Bronchial epithelial cell (primary cell): Measurements from ENCODE around the gene RMND1. TPM values are rescaled to one million over a fixed set of nuclear protein-coding genes. Genes with fewer than 3 reads are reported as not detected.

Source experiments
- DNase-seq: peaks from one replicate; pipeline ENCODE4 v3.0.0-alpha.2; 2010; ENCODE audit warnings: low read depth
- FAIRE-seq: peaks from 2 replicates; lab custom pipeline; 2011; peaks lifted over from hg19 to GRCh38; lab: Jason Lieb, UNC
- H3K27me3 ChIP-seq: 2 replicates; pipeline ENCODE4 v1.5.1; 2011; ENCODE audit warnings: low read length; ENCODE audit not compliant: control insufficient read depth, insufficient read depth
- H3K36me3 ChIP-seq: 2 replicates; pipeline ENCODE4 v1.5.1; 2011; ENCODE audit warnings: low read length; ENCODE audit not compliant: control insufficient read depth, insufficient read depth
- H3K4me3 ChIP-seq: 2 replicates; pipeline ENCODE4 v1.5.1; 2011; ENCODE audit warnings: mild to moderate bottlenecking, low read depth, low read length, control low read depth
- total RNA-seq: library from RNA; depleted of rRNA; stranded (reverse); fragments of >200 nt; gene quantifications from 2 replicates; pipeline ENCODE4 v1.2.1, GENCODE V29; 2014
- TF ChIP-seq, protein P1 (sequence below): IDR thresholded peaks from 2 replicates; pipeline ENCODE4 v1.5.1; 2011; ENCODE audit warnings: mild to moderate bottlenecking, moderate library complexity, low read length, control low read depth, inconsistent platforms; ENCODE audit not compliant: insufficient read depth, severe bottlenecking

The RMND1 gene
- total RNA-seq, 1 donor from 2014 or later = 51.6 TPM

DNA sequence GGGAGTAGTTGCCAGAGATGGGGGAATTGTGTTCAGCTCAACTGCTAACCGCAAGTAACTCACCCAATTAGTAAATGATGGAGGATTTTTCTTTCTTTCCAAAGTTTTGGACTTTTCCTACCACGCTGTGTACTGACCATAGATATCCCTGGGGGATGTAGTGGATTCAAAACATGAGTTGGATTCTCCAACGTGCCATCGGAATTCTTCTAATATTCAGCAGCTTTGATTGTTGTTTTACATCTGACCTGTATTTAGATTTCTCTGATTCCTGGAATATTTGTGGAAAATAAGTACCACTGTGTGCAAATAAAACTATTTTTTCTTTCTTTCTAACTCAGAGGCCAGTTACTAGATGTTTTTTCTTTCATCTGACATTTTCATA, 43.0 kb upstream of the RMND1 start:
- Histone ChIP-seq H3K4me3 (peak overlapping the region; percentile 43), H3K36me3 (no peaks in the 10 kb centered on the region), H3K27me3 (peaks cover 2% of the 10 kb centered on the region)
- no peak for DNase-seq
- TF ChIP-seq, protein P1, sequence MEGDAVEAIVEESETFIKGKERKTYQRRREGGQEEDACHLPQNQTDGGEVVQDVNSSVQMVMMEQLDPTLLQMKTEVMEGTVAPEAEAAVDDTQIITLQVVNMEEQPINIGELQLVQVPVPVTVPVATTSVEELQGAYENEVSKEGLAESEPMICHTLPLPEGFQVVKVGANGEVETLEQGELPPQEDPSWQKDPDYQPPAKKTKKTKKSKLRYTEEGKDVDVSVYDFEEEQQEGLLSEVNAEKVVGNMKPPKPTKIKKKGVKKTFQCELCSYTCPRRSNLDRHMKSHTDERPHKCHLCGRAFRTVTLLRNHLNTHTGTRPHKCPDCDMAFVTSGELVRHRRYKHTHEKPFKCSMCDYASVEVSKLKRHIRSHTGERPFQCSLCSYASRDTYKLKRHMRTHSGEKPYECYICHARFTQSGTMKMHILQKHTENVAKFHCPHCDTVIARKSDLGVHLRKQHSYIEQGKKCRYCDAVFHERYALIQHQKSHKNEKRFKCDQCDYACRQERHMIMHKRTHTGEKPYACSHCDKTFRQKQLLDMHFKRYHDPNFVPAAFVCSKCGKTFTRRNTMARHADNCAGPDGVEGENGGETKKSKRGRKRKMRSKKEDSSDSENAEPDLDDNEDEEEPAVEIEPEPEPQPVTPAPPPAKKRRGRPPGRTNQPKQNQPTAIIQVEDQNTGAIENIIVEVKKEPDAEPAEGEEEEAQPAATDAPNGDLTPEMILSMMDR = no peak
- no peak for FAIRE-seq

DNA sequence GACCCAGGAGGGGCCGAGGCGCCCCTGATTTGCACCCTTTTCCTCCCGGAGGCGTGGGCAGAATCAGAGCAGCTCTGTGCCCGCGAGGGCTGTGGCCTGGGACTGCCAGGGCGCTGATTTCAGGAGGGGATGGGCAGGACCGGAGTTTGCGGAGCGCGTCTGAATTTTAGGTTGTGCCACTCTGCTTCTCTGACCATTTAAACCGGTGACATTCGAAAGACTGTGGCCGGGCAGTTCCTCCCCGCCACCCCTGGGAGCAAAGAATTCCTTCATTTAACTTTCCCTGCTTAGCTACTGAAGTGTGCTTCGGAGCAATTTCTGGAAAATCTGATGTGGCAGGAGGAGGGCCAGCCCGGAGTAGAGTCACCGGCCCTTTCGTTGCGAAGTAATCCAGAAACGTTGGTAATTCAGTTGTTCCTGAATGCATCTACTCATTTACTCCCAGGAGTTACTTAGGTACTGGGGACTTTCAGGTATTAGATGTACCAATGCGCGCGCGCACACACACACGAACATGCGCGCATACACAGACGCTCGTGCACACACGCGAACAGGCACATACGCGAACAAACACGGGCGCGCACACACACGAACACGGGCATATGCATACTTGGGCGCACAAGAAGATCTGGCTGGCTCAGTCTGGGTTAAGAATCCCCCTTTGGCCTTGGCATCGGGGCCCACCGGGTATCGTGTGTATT, 42.5 kb upstream of the RMND1 start:
- Histone ChIP-seq H3K4me3 (peak overlapping the region; percentile 43), H3K27me3 (peaks cover 2% of the 10 kb centered on the region), H3K36me3 (no peaks in the 10 kb centered on the region)
- TF ChIP-seq, protein P1 = no peak
- FAIRE-seq = no peak
- DNase-seq = peak; percentile 25

DNA sequence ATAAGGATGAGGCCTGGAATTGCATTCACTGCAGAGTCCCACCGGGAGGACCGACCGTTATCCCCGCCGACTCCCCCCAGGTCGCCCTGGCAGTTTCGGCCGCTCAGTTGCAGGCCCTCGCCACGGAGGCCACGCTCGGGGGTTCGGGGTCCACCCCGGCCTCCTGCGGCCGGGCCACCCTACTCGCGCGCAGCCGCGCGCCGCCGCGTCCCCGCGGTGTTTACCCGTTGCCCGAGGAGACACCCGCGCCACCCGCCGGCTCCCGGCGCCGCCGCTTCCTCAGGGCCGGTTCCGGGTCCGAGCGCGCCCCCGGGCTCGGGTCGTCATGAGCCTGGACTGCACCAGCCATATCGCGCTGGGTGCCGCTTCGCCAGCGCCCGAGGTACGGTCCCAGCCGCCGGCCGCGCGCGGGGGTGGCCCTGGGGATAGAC, 41.9 kb upstream of the RMND1 start, which contains the start of gene CCDC170:
Gene CCDC170, plus strand, starts transcription at position 214 of the 431 bp plus-strand sequence. Its CDS starts 112 bp downstream, at position 326.
- Histone ChIP-seq H3K36me3 (no peaks in the 10 kb centered on the region), H3K27me3 (peaks cover 2% of the 10 kb centered on the region), H3K4me3 (peak within 1 kb of the TSS; percentile 43)
- FAIRE-seq (no peak), DNase-seq (no peak)
- TF ChIP-seq, protein P1 = no peak

DNA sequence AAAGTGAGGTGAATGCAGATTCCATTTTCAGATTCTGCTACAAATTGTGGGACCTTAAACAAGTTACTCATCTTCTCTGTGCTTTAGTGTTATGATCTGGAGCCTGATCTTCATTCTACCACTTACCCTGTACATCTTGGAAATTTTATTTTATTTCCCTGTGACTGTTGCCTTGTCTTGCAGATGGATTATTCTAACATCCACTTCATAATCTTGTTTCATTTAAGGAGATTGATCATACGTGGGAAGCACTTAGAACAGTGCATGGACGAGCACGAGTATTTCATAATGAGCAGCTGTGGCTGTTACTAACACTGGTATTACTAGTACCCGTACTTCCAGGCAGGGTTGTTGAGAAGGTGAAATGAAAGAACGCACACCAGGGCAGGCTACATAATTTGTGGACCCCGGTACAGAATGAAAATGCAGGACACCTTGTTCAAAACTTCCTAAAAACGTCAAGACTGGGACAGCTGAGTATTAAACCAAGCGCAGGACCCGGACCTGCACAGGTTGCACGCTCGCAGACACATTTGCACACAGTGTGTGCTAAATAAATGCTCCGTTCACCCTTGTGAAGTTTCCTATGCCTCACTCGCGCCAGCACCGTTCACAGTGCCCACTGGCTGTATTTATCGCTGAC, 41.4 kb upstream of the RMND1 start:
- H3K4me3 ChIP-seq = peak overlapping the region; percentile 43
- peaks cover 2% of the 10 kb centered on the region for H3K27me3 ChIP-seq
- H3K36me3 ChIP-seq = no peaks in the 10 kb centered on the region
- FAIRE-seq (no peak), DNase-seq (no peak)
- TF ChIP-seq, protein P1 = no peak

DNA sequence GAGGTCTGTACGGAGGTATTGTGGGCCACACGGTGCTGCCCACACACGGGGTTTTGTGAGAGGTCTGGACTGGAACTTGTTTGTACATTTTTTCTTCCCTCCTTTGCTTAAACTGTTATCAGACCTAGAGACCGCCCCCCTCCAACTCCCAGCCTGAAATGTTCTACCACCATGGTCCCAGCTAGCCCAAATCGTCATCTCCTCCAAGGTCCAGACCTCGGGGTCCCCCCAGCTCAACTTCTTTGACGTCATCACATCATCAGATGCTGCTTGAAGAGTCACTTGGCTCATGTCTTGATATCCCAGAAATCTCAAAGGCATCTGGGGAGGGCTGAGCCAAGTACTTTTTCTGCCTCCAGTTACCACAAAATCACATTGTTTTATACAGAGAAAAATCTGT, 39.1 kb upstream of the RMND1 start:
- no peaks in the 10 kb centered on the region for H3K36me3 ChIP-seq
- FAIRE-seq (no peak), DNase-seq (no peak)
- TF ChIP-seq, protein P1 = no peak
- H3K27me3 ChIP-seq = peaks cover 2% of the 10 kb centered on the region
- H3K4me3 ChIP-seq = no peak overlapping the region
